HS-27A (cell line): Measurements from ENCODE around the gene PCSK5.
A peak's percentile ranks its signal among the peaks of the same experiment; 100 is the strongest.
"Not testable (repeated sequence)": the region's sequence is repeated elsewhere in the genome, so short reads cannot be mapped to it uniquely, and the experiment has no call there.

Source experiments
- DNase-seq: peaks from one replicate; pipeline ENCODE4 v3.0.0-alpha.2; 2012; ENCODE audit warnings: low read depth, missing footprints

The PCSK5 gene

GRCh38 chr9:76314321-76314720 is 423.8 kb downstream of the PCSK5 start:
- DNase-seq: no peak

DNA sequence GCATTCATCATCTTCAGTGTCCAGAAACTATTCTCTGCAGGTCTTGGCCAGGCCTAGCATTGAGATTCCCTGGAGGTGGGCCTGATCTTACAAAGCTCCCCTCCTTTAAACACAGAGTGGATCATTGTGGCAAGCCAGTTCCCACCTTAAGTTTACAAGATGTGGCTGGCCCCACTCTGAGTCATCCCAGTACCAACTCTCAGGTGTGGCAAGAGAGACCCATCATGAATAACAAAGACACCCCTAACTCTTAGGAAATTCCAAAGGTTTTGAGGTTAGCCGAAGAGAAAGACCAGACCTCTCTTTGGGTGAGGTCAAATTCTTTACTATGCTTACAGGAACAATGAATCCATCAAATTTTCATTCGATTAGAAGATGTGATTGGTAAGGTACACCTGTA is 425.6 kb downstream of the PCSK5 start:
- no peak for DNase-seq

DNA sequence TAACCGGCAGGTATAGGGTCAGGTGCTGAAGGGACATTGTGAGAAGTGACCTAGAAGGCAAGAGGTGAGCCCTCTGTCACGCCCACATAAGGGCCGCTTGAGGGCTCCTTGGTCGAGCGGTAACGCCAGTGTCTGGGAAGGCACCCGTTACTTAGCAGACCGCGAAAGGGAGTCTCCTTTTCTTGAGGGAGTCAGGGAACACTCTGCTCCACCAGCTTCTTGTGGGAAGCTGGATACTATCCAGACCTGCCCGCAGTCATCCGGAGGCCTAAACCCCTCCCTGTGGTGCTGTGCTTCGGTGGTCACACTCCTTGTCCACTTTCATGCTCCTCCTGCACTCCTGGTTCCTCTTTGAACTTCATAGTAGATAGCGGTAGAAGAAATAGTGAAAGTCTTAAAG is 429.0 kb downstream of the PCSK5 start:
- not testable (repeated sequence) for DNase-seq

GRCh38 chr9:76321195-76321828 is 430.8 kb downstream of the PCSK5 start:
- DNase-seq: peak; percentile 29

- no peak for DNase-seq
Measured at GRCh38 chr9:76322810-76323209, 432.3 kb downstream of the PCSK5 start.

- no peak for DNase-seq
Measured at GRCh38 chr9:76323490-76323889, 433.0 kb downstream of the PCSK5 start.

DNA sequence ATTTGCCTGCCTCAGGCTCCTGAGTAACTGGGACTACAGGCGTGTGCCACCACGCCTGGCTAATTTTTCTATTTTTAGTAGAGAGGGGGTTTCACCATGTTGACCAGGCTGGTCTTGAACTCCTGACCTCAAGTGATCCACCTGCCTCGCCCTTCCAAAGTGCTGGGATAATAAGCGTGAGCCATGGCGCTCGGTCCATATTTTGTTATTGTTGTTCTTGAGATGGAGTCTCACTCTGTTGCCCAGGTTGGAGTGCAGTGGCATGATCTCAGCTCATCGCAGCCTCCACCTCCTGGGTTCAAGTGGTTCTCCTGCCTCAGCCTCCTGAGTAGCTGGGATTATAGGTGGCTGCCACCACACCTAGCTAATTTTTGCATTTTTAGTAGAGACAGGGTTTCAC is 433.6 kb downstream of the PCSK5 start:
- DNase-seq: not testable (repeated sequence)

DNA sequence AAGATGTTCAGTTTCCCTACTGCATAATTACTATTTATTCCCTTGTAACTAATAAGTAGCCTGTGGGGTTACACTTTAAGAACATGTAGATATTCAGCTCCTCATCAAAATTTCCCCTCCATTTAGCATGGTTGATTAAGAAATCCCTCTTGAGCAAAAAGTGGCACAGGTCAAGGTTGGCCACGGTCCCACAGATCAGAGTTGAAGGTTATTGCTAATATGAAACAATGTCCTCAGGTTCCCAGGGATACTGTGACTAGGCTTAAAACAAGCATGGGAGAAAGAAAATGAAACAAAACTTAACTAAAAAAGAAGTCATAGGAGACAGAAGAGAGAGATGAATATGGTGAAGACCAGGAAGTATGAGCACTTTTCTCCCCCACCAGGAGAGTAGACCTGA is 439.6 kb downstream of the PCSK5 start:
- DNase-seq: no peak

DNA sequence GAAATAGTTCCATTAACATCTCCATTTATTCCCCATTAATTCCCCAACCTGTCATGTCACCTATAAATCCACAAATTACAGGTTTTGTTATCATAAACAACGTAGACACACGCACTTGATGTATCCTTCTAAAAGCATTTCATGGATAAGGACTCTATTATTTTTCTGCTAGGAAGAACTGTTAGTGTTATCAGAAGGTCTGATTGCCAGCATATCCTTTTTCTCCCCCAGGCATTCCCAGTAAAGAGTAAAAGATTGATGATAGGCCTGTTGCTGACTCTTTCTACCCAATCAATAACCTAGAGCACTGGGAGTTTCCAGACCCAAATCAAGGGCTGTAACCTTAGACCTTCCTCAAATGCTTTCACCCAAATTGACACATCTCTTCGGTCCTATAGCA is 442.9 kb downstream of the PCSK5 start:
- DNase-seq: no peak

DNA sequence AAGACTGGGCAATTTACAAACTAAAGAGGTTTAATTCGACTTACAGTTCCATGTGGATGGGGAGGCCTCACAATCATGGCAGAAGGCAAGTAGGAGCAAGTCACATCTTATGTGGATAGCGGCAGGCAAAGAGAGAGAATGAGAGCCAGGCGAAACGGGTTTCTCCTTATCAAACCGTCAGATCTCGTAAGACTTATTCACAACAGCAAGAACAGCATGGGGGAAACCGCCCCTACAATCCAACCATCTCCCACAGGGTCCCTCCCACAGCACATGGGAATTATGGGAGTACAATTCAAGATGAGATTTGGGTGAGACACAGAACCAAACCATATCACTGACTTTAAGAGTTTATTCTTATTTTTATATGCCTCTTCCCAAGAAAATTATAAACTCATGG is 443.5 kb downstream of the PCSK5 start:
- DNase-seq: no peak

GRCh38 chr9:76336027-76336426 is 445.6 kb downstream of the PCSK5 start:
- no peak for DNase-seq

GRCh38 chr9:76338418-76338817 is 447.9 kb downstream of the PCSK5 start:
- no peak for DNase-seq

- no peak for DNase-seq
Measured at GRCh38 chr9:76341616-76342015, 451.1 kb downstream of the PCSK5 start.

DNA sequence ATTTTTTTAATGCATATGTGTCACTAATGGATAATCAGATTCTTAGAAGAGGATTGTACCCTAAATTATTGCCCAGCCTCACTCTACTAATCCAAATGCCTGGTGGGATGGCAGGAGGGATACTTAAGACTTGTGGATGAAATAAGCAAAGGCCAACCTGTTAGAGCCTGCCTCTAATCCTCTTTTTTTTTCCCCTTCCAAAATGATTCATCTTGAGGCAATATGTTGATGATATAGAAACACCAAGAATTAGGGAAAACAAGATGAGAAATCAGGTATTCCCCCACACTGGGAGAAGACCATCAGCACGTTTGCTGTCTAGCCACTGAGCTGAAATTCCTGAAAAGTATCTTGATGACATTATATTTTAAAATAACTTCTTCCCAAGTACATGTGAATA is 451.7 kb downstream of the PCSK5 start:
- DNase-seq: no peak

DNA sequence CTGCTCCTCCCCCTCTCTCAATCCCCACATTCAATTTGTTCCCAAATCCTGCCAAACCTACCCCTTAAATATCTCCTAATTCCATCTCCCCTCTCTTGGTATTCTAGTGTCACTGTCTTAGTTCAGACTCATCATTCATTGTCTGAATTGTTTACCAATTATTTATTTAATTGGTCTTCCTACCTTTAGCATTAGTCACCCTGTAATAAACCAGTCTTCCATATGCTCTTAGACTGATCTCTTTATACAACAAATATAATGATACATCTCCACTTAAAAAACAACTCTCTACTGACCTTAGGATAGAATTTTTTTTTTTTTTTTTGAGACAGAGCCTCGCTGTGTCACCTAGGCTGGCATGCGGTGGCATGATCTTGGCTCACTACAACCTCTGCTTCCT is 452.4 kb downstream of the PCSK5 start:
- no peak for DNase-seq

- DNase-seq: no peak
Measured at GRCh38 chr9:76349865-76350264, 459.4 kb downstream of the PCSK5 start.

DNA sequence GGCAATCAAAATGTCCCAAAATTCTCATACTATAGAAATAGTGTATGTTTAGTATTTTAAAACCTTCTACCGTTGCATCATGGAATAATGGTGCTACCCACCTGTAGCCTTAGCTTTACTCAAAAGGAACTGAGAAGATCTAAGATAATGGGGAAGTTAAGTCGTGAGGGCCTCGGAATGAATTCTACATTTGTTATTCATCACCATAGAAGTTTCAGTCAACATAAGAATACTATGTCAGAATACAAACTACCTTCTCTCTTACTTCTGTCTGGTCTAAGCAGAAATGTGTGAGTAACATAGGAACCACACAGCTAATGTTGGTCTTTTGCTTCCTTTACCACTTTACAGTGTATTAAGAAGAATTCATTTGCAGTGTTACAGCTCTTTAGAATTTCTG is 460.5 kb downstream of the PCSK5 start:
- DNase-seq: no peak

- DNase-seq: no peak
Measured at GRCh38 chr9:76352026-76352620, 461.6 kb downstream of the PCSK5 start.

DNA sequence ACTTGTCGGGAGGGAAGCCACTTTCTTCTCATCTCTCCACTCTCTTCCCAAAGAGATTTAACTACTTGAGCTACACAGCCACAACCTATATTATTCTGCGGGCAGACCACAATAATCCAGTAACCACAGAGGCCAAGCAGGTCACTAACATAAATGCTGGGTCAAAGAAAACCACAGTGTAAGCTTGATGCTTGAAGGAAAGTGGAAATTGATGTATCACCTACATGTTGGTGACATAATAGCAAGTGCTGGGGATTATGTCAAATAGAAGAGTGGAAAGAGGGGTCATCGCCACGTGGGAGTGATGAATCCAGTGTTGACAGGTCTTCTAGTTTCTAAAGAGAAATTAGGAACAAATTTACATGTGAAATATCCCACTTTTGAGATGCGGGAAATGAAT is 462.8 kb downstream of the PCSK5 start:
- DNase-seq: no peak

DNA sequence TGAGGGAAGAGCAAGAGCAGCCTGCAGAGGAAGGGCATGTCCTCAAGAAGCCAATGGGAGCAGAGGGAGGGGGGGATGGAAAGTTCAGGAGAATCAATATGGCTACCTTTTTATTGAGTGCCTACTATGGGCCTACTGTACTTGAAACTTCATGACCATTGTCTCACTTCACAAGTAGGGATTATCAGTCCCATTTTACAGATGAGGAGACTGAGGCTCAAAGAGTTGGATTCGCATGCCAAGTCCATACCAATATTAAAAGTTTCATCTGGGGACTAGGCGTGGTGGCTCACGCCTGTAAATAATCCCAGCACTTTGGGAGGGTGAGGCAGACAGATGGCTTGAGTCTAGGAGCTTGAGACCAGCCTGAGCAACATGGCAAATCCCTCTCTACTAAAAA is 463.7 kb downstream of the PCSK5 start:
- DNase-seq: no peak

DNA sequence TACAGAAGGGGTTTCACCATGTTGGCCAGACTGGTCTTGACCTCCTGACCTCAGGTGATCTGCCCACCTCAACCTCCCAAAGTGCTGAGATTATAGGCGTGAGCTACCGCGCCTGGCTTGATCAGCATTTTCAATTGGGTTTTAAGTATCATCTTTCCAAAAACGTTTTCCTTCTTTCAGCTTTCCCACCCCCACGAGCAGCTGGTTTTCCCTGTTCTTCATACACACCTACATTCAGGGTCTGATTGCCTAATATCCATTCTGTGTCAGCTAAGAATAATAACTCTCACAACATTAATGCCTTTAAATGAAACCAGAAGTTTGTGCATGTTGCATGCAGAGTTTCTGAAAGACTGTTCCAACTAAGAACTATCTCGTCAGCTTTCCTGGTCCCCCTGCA is 465.4 kb downstream of the PCSK5 start:
- DNase-seq: no peak

GRCh38 chr9:76357555-76357954 is 467.1 kb downstream of the PCSK5 start:
- DNase-seq: no peak

DNA sequence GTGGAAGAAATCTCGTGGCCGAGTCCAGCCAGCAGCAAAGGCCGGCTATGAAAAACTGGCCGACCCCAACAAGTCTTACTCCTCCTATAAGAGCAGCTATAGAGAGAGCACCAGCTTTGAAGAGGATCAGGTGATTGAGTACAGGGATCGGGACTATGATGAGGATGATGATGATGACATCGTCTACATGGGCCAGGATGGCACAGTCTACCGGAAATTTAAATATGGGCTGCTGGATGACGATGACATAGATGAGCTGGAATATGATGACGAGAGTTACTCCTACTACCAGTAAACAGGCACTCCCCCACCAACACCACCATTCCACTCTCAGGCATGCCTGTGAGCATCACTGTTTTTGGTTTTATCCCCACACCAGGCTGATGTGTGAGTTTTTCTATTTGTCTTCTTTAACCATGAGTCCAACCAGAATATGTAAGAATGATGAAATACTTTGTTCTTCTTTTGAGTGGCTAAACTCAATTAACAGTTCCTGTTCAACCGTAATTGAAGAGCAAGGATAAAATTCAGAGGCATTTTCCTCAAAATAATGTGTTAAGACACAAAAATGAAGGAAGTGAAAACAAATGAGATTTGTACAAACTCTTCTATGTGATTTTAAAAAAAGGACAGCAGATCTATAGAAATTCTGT is 468.3 kb downstream of the PCSK5 start:
- DNase-seq: no peak

GRCh38 chr9:76359365-76359764 is 468.9 kb downstream of the PCSK5 start:
- no peak for DNase-seq
